GM12872 (cell line): ENCODE measurements around the gene MYBPC3.

ENCODE experiments used
- CTCF ChIP-seq: IDR thresholded peaks from 3 replicates; pipeline ENCODE4 v1.5.1; 2011; ENCODE audit warnings: low read depth, mild to moderate bottlenecking, low read length, moderate library complexity; ENCODE audit not compliant: insufficient read depth

Gene MYBPC3

GRCh38 chr11:47327025-47327424 is 25.5 kb downstream of the MYBPC3 start:
- TF ChIP-seq CTCF: no peak

- no peak for TF ChIP-seq CTCF
These were observed 26.3 kb downstream of the MYBPC3 start for GRCh38 chr11:47326198-47326597.

GRCh38 chr11:47325271-47326041 is 27.0 kb downstream of the MYBPC3 start:
- TF ChIP-seq CTCF: no peak

- TF ChIP-seq CTCF: no peak
These were observed 28.0 kb downstream of the MYBPC3 start for GRCh38 chr11:47324520-47324919.

GRCh38 chr11:47318166-47318565 is 34.3 kb downstream of the MYBPC3 start:
- TF ChIP-seq CTCF: no peak

- TF ChIP-seq CTCF: no peak
These were observed 35.3 kb downstream of the MYBPC3 start for GRCh38 chr11:47317064-47317828.

- TF ChIP-seq CTCF: no peak
These were observed 37.5 kb downstream of the MYBPC3 start for GRCh38 chr11:47314992-47315391.
